ENCODE results near the gene DLK2. TPM values are rescaled to one million over a fixed set of nuclear protein-coding genes. Genes with fewer than 3 reads are reported as not detected.

Gene DLK2
- total and polyA plus RNA-seq, 2 of the 13 experiments (the other 11 are each of a cell fraction or from before 2014, with no cell fraction given) = 1.2 to 3.8 TPM

GRCh38 chr6:43477235-43478007 lies 22.1 kb upstream of the DLK2 start, which contains the start of gene TJAP1 (continued):
- TF ChIP-seq ATAD3A (CRISPR knock-in tag; IDR thresholded peaks at IDR 0.05) = no peak
- TF ChIP-seq, protein P1, sequence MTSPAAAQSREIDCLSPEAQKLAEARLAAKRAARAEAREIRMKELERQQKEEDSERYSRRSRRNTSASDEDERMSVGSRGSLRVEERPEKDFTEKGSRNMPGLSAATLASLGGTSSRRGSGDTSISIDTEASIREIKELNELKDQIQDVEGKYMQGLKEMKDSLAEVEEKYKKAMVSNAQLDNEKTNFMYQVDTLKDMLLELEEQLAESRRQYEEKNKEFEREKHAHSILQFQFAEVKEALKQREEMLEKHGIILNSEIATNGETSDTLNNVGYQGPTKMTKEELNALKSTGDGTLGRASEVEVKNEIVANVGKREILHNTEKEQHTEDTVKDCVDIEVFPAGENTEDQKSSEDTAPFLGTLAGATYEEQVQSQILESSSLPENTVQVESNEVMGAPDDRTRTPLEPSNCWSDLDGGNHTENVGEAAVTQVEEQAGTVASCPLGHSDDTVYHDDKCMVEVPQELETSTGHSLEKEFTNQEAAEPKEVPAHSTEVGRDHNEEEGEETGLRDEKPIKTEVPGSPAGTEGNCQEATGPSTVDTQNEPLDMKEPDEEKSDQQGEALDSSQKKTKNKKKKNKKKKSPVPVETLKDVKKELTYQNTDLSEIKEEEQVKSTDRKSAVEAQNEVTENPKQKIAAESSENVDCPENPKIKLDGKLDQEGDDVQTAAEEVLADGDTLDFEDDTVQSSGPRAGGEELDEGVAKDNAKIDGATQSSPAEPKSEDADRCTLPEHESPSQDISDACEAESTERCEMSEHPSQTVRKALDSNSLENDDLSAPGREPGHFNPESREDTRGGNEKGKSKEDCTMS (CRISPR knock-in tag; conservative IDR thresholded peaks at IDR 0.05) = no peak
- TF ChIP-seq, protein P2, sequence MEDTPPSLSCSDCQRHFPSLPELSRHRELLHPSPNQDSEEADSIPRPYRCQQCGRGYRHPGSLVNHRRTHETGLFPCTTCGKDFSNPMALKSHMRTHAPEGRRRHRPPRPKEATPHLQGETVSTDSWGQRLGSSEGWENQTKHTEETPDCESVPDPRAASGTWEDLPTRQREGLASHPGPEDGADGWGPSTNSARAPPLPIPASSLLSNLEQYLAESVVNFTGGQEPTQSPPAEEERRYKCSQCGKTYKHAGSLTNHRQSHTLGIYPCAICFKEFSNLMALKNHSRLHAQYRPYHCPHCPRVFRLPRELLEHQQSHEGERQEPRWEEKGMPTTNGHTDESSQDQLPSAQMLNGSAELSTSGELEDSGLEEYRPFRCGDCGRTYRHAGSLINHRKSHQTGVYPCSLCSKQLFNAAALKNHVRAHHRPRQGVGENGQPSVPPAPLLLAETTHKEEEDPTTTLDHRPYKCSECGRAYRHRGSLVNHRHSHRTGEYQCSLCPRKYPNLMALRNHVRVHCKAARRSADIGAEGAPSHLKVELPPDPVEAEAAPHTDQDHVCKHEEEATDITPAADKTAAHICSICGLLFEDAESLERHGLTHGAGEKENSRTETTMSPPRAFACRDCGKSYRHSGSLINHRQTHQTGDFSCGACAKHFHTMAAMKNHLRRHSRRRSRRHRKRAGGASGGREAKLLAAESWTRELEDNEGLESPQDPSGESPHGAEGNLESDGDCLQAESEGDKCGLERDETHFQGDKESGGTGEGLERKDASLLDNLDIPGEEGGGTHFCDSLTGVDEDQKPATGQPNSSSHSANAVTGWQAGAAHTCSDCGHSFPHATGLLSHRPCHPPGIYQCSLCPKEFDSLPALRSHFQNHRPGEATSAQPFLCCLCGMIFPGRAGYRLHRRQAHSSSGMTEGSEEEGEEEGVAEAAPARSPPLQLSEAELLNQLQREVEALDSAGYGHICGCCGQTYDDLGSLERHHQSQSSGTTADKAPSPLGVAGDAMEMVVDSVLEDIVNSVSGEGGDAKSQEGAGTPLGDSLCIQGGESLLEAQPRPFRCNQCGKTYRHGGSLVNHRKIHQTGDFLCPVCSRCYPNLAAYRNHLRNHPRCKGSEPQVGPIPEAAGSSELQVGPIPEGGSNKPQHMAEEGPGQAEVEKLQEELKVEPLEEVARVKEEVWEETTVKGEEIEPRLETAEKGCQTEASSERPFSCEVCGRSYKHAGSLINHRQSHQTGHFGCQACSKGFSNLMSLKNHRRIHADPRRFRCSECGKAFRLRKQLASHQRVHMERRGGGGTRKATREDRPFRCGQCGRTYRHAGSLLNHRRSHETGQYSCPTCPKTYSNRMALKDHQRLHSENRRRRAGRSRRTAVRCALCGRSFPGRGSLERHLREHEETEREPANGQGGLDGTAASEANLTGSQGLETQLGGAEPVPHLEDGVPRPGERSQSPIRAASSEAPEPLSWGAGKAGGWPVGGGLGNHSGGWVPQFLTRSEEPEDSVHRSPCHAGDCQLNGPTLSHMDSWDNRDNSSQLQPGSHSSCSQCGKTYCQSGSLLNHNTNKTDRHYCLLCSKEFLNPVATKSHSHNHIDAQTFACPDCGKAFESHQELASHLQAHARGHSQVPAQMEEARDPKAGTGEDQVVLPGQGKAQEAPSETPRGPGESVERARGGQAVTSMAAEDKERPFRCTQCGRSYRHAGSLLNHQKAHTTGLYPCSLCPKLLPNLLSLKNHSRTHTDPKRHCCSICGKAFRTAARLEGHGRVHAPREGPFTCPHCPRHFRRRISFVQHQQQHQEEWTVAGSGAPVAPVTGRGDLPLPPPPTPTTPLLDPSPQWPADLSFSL (CRISPR knock-in tag; IDR thresholded peaks at IDR 0.05) = no peak
- TF ChIP-seq ZNF816 (CRISPR knock-in tag; IDR thresholded peaks at IDR 0.05; ENCODE audit: borderline replicate concordance) = peak; percentile 75; the same call in 1 of the 2 replicates
- TF ChIP-seq, protein P3, sequence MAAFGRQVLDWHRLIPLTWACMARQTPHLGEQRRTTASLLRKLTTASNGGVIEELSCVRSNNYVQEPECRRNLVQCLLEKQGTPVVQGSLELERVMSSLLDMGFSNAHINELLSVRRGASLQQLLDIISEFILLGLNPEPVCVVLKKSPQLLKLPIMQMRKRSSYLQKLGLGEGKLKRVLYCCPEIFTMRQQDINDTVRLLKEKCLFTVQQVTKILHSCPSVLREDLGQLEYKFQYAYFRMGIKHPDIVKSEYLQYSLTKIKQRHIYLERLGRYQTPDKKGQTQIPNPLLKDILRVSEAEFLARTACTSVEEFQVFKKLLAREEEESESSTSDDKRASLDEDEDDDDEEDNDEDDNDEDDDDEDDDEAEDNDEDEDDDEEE (CRISPR knock-in tag; IDR thresholded peaks at IDR 0.05) = peak; percentile 44; the same call in 1 of the 2 replicates
- TF ChIP-seq NR1H2 (CRISPR knock-in tag; IDR thresholded peaks at IDR 0.05; ENCODE audit: borderline replicate concordance, low read depth) = 0 out of 2 replicates have a peak, but pooled peaks have one; percentile 30
- no peak for TF ChIP-seq FOXC1 (CRISPR knock-in tag; IDR thresholded peaks at IDR 0.05; ENCODE audit: borderline replicate concordance)
- TF ChIP-seq ZNF605 (CRISPR knock-in tag; IDR thresholded peaks at IDR 0.05) = peak; percentile 71; the same call in 1 of the 2 replicates
- no peak for TF ChIP-seq MTA3 (CRISPR knock-in tag; IDR thresholded peaks at IDR 0.05)
- peak; percentile 71 for TF ChIP-seq ZMYM3 (CRISPR knock-in tag; IDR thresholded peaks at IDR 0.05)
- no peak for TF ChIP-seq TBL1XR1 (IDR thresholded peaks at IDR 0.05; ENCODE audit: borderline replicate concordance, low read length, partially characterized antibody)
- TF ChIP-seq, protein P4, sequence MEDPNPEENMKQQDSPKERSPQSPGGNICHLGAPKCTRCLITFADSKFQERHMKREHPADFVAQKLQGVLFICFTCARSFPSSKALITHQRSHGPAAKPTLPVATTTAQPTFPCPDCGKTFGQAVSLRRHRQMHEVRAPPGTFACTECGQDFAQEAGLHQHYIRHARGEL (CRISPR knock-in tag; IDR thresholded peaks at IDR 0.05) = no peak
- no peak for TF ChIP-seq TEAD2 (CRISPR knock-in tag; IDR thresholded peaks at IDR 0.05)
- peak; percentile 71; the same call in 1 of the 2 replicates for TF ChIP-seq ZNF589 (CRISPR knock-in tag; conservative IDR thresholded peaks at IDR 0.05)
- TF ChIP-seq FOSL1 (CRISPR knock-in tag; IDR thresholded peaks at IDR 0.05; ENCODE audit: borderline replicate concordance) = no peak
- TF ChIP-seq ZSCAN22 (CRISPR knock-in tag; IDR thresholded peaks at IDR 0.05) = peak; percentile 28; the same call in 1 of the 2 replicates
- TF ChIP-seq HDAC2 (CRISPR knock-in tag; IDR thresholded peaks at IDR 0.05) = peak; percentile 38; the same call in 1 of the 2 replicates
- no peak for TF ChIP-seq IRF2 (CRISPR knock-in tag; IDR thresholded peaks at IDR 0.05)
- no peak for TF ChIP-seq SKI (IDR thresholded peaks at IDR 0.05; ENCODE audit: partially characterized antibody)
- TF ChIP-seq TP53 (CRISPR knock-in tag; conservative IDR thresholded peaks at IDR 0.05) = no peak
